Lower lobe of right lung (tissue), 2 donors: Measurements from ENCODE around the gene MARCO. TPM values are rescaled to one million over a fixed set of nuclear protein-coding genes. Genes with fewer than 3 reads are reported as not detected.

Source experiments
- ATAC-seq, 2 donors: fragments of 200-7000 bp; cut with Tn5 transposase; one replicate each; pipeline ENCODE4 v1.9.1; 2020 to 2022; ENCODE audit warnings: mild to moderate bottlenecking in 2 of 2, moderate library complexity in 2 of 2
- DNase-seq: peaks from one replicate; pipeline ENCODE4 v3.0.0-alpha.2; 2020
- H3K27ac ChIP-seq: fragments of 200-600 bp; one replicate; pipeline ENCODE4 v1.8.0; 2022
- H3K27me3 ChIP-seq: fragments of 200-600 bp; one replicate; pipeline ENCODE4 v1.8.0; 2022; ENCODE audit warnings: low read depth
- H3K36me3 ChIP-seq: fragments of 200-600 bp; one replicate; pipeline ENCODE4 v1.8.0; 2022; ENCODE audit warnings: mild to moderate bottlenecking
- H3K4me1 ChIP-seq: fragments of 200-600 bp; one replicate; pipeline ENCODE4 v1.8.0; 2022
- H3K4me3 ChIP-seq: fragments of 200-600 bp; one replicate; pipeline ENCODE4 v1.8.0; 2022; ENCODE audit warnings: mild to moderate bottlenecking
- H3K9me3 ChIP-seq: fragments of 200-600 bp; one replicate; pipeline ENCODE4 v1.8.0; 2022
- CTCF ChIP-seq: fragments of 200-600 bp; IDR thresholded peaks from one replicate; pipeline ENCODE4 v1.8.0; 2022; ENCODE audit warnings: antibody characterized with exemption, mild to moderate bottlenecking
- intact Hi-C: fragments of 100-400 bp; cut with DNase I; formaldehyde crosslinking; loops from one replicate; pipeline ENCODE4 v1.11.0; 2022
- total RNA-seq: library from RNA; stranded (reverse); fragmentation: NEBNext Ultra II Directional; extraction: Animal tissue kit (Norgen Biotek cat#: 25700); gene quantifications from one replicate; pipeline ENCODE4 v1.2.1, GENCODE V29; 2021
- donor health status: DM: no; HTN: yes; CAD: no; lungs with severe emphysema.

Gene MARCO
- total RNA-seq, 1 donor from 2014 or later, result 491 TPM

DNA sequence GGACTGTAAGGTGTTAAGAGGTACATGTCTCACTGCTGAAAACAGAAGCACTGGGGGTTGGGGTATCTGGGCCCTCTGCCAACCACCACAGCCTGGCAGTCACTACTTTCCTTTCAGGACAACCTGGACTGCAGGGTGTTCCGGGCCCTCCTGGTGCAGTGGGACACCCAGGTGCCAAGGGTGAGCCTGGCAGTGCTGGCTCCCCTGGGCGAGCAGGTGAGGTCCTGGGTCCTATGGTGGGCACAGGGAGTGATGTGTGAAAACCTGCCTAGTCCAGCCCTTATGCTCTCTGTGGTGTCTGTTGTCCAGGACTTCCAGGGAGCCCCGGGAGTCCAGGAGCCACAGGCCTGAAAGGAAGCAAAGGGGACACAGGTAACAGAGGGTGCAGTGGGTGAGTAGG, 40.0 kb downstream of the MARCO start:
- Histone ChIP-seq H3K27ac (no peak overlapping the region), H3K4me3 (no peak overlapping the region), H3K9me3 (no peaks in the 10 kb centered on the region), H3K36me3 (no peaks in the 10 kb centered on the region), H3K27me3 (no peaks in the 10 kb centered on the region), H3K4me1 (no peaks in the 10 kb centered on the region)
- ATAC-seq (no peak), DNase-seq (no peak)
- intact Hi-C loops, result no loop called here
- no peak for TF ChIP-seq CTCF

DNA sequence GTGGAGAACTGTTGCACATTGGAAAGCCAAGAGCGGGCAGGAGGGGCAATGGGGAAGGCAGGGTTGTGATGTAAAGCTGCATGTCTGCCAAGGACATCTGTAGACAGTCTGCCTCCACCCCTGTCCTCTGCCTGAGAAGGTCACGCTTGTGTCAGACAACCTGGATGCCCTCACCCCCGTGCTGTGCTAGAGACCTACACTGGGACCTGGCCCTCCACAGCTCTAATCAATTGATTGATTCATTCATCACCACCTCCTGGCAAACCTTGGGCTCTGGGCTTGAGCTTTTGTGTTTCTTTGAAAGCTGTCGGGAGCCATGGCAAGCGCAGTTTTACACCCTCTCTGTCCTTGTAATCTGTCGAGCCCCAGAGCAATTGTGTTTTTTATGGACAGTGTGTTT, 41.1 kb downstream of the MARCO start:
- Histone ChIP-seq H3K9me3 (no peaks in the 10 kb centered on the region), H3K4me3 (no peak overlapping the region), H3K4me1 (no peaks in the 10 kb centered on the region), H3K27ac (no peak overlapping the region), H3K36me3 (no peaks in the 10 kb centered on the region), H3K27me3 (no peaks in the 10 kb centered on the region)
- intact Hi-C loops, result no loop called here
- DNase-seq, result no peak
- ATAC-seq, result no peak
- TF ChIP-seq CTCF, result no peak

DNA sequence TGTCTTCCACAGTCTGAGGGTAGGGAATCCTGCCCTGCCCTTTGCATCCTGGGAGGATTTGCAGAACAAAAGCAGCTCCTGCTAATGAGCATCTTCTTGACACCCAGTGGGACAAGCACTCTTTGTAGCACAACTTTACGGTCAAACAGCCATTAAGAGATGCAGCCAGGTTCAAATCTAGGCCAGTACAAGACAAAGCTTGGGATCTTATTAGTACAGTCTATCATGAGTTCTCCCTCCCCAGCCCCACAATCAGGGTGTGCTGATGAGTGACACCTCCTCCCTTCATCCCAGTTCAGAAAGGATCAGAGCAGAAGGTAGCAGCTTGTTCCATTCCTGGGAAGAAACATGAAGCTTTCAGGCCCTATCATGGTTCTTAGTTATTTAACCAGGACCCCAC, 41.9 kb downstream of the MARCO start:
- ATAC-seq (no peak), DNase-seq (no peak)
- H3K36me3 ChIP-seq, result no peaks in the 10 kb centered on the region
- H3K4me3 ChIP-seq, result no peak overlapping the region
- TF ChIP-seq CTCF, result no peak
- H3K27me3 ChIP-seq, result no peaks in the 10 kb centered on the region
- no peaks in the 10 kb centered on the region for H3K4me1 ChIP-seq
- no peak overlapping the region for H3K27ac ChIP-seq
- intact Hi-C loops, result no loop called here
- H3K9me3 ChIP-seq, result no peaks in the 10 kb centered on the region

- Histone ChIP-seq H3K27me3 (no peaks in the 10 kb centered on the region), H3K4me1 (no peaks in the 10 kb centered on the region), H3K36me3 (no peaks in the 10 kb centered on the region), H3K27ac (no peak overlapping the region), H3K4me3 (no peak overlapping the region), H3K9me3 (no peaks in the 10 kb centered on the region)
- DNase-seq, result no peak
- no peak for TF ChIP-seq CTCF
- ATAC-seq, result peak in 1 of 2 donors; percentile 44
- intact Hi-C loops, result no loop called here
Observed at GRCh38 chr2:118986738-118987137, 44.7 kb downstream of the MARCO start.

DNA sequence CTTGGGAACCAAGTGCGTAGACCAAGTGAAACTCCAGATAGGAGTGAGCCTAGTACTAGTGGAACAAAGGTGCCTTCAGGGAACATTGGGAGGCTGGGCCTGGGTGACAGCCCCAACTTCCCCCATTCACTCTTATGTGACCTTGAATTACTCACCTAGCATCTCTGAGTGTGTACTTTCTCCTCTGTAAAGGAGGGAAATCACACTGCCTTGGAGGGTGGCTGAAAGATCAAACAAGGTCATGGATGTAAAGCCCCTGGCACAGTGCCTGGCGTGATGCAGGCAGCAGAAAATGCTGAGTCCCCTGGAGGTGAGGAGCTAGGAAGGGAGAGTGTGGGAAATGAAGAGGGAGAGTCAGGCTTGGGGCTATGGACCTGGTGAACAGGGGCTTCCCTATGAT, 45.9 kb downstream of the MARCO start:
- Histone ChIP-seq H3K27me3 (no peaks in the 10 kb centered on the region), H3K4me3 (no peak overlapping the region), H3K4me1 (no peaks in the 10 kb centered on the region), H3K36me3 (no peaks in the 10 kb centered on the region), H3K27ac (no peak overlapping the region), H3K9me3 (no peaks in the 10 kb centered on the region)
- intact Hi-C loops, result no loop called here
- TF ChIP-seq CTCF, result no peak
- ATAC-seq (no peak), DNase-seq (no peak)

DNA sequence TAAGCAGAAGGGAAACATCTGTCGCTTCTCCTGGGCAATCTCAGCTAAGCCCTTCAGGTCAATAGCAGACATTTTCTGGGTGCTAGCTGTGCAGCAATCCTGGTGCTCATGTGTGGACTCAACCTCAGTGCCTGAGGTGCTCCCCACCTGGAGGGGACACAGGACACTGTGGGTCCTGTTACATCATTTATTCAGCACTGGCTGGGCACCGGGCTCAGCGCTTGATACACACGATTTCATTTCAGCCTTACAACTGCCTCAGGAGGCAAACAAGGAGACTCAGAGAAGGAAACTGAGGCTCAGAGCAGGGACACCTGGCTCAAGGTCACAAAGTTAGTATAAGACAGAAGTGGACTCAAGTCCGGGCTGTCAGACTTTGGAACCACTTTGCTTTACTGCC, 46.7 kb downstream of the MARCO start:
- no peaks in the 10 kb centered on the region for H3K36me3 ChIP-seq
- H3K9me3 ChIP-seq, result no peaks in the 10 kb centered on the region
- intact Hi-C loops, result no loop called here
- no peaks in the 10 kb centered on the region for H3K4me1 ChIP-seq
- H3K27ac ChIP-seq, result no peak overlapping the region
- no peak for TF ChIP-seq CTCF
- H3K4me3 ChIP-seq, result no peak overlapping the region
- no peak for ATAC-seq
- no peak for DNase-seq
- H3K27me3 ChIP-seq, result no peaks in the 10 kb centered on the region
